ENCODE measurements around the gene SPTB.

SPTB gene

DNA sequence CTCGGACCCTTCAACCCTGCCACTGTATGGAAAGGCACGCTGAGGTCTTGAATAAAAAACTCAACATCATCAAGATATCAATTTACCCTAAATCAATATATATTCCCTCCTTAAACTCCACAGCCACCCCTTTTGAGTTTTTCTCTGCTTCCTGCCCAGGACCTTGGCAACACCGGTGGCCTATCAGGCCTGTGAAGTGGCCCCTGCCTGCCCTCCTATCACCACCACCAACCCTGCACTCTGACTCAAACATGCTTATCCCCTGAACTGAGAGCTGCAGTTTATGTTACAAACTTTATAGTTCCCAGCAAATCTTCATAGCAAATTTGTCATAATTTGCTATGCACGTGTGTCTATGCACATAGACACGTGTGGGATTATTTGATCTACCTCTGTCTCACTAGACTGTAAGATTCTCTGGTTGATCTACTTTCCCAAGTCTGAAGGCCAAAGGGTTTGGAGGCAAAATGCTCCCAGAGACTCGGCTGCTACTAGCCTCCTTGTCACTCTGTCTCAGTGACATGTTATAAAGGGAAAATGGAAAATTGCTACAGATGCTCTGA lies 63.4 kb downstream of the SPTB start:
- TF ChIP-seq CTCF (IDR thresholded peaks at IDR 0.05; ENCODE audit: insufficient read depth, low read depth, low read length, missing control alignments): no peak
- H3K4me3 ChIP-seq (ENCODE audit: low read depth, low read length): no peak overlapping the region

GRCh38 chr14:64815257-64815656 lies 64.5 kb downstream of the SPTB start:
- DNase-seq (ENCODE audit: low read depth): no peak
- H3K4me3 ChIP-seq (ENCODE audit: low read depth, low read length): no peak overlapping the region
- TF ChIP-seq CTCF (IDR thresholded peaks at IDR 0.05; ENCODE audit: insufficient read depth, low read depth, low read length, missing control alignments): no peak

More for the DNA sequence above, 63.4 kb downstream of the SPTB start:
- no peak for DNase-seq (ENCODE audit: low read depth)

GRCh38 chr14:64812412-64812811 lies 67.3 kb downstream of the SPTB start:
- no peak overlapping the region for H3K4me3 ChIP-seq (ENCODE audit: low read depth, low read length)
- DNase-seq (ENCODE audit: low read depth): peak; percentile 37
- TF ChIP-seq CTCF (IDR thresholded peaks at IDR 0.05; ENCODE audit: insufficient read depth, low read depth, low read length, missing control alignments): no peak

DNA sequence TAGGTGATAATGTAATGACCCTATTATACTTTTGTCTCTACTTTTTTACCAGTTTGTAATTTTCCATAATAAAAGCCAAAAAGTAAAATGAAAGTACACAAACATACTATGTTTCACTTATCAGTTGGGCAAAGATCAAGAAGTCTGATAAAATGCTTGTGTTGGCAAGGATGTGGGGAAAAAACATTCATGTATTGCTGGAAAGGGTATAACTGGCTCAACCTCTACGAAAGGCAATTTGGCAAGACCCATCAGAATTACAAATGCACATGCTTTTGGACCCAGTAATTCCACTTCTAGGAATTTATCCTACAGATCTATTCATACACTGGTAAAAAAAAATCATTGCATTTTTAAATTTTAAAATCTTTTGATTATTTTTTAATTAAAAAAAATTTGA lies 68.0 kb downstream of the SPTB start:
- no peak for DNase-seq (ENCODE audit: low read depth)
- no peak overlapping the region for H3K4me3 ChIP-seq (ENCODE audit: low read depth, low read length)
- TF ChIP-seq CTCF (IDR thresholded peaks at IDR 0.05; ENCODE audit: insufficient read depth, low read depth, low read length, missing control alignments): no peak

- H3K4me3 ChIP-seq (ENCODE audit: low read depth, low read length): no peak overlapping the region
- DNase-seq (ENCODE audit: low read depth): no peak
- no peak for TF ChIP-seq CTCF (IDR thresholded peaks at IDR 0.05; ENCODE audit: insufficient read depth, low read depth, low read length, missing control alignments)
These were observed 71.3 kb downstream of the SPTB start for GRCh38 chr14:64808449-64808848.

DNA sequence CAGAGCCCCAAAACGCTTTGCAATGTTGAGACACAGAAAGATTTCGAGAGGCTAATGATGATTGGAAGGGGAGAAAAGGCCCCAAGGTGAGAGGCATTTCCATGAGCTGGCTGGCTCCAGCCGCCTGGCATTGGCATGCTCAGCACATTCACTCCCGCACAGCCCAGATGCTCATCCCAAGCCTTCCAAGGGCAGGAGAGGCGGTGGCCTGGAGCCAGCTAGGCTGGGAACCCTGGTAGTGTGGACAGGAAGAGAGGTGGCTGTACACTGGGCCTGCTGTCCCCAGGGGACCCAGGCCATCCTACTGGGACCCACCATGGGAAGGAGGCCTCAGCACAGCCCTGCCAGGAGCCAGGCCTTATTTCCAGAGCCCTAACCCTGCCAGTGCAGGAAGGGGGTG lies 72.2 kb downstream of the SPTB start:
- no peak overlapping the region for H3K4me3 ChIP-seq (ENCODE audit: low read depth, low read length)
- TF ChIP-seq CTCF (IDR thresholded peaks at IDR 0.05; ENCODE audit: insufficient read depth, low read depth, low read length, missing control alignments): no peak
- no peak for DNase-seq (ENCODE audit: low read depth)

GRCh38 chr14:64806862-64807495 lies 72.7 kb downstream of the SPTB start:
- no peak for TF ChIP-seq CTCF (IDR thresholded peaks at IDR 0.05; ENCODE audit: insufficient read depth, low read depth, low read length, missing control alignments)
- DNase-seq (ENCODE audit: low read depth): no peak
- no peak overlapping the region for H3K4me3 ChIP-seq (ENCODE audit: low read depth, low read length)

Measured in GM12865 (cell line).